H9 (cell line): ENCODE measurements around the gene SNX1. TPM values are rescaled to one million over a fixed set of nuclear protein-coding genes. Genes with fewer than 3 reads are reported as not detected.
A peak's percentile ranks its signal among the peaks of the same experiment; 100 is the strongest.

Experiments used
- DNase-seq: peaks from one replicate; pipeline ENCODE4 v3.0.0-alpha.2; 2017
- H2AFZ ChIP-seq: one replicate; pipeline ENCODE4 v1.6.1; 2013; ENCODE audit warnings: mild to moderate bottlenecking, low read length, control low read depth, moderate library complexity
- H2AK5ac ChIP-seq: 2 replicates; pipeline ENCODE4 v1.6.1; 2013; ENCODE audit warnings: low read length, control low read depth, mixed read lengths; ENCODE audit not compliant: insufficient read length
- H2BK120ac ChIP-seq: one replicate; pipeline ENCODE4 v1.6.1; 2013; ENCODE audit warnings: low read depth, mild to moderate bottlenecking, low read length, control low read depth, inconsistent platforms; ENCODE audit not compliant: poor library complexity, severe bottlenecking
- H2BK12ac ChIP-seq: 2 replicates; pipeline ENCODE4 v1.6.1; 2013; ENCODE audit warnings: low read length, control low read depth, mixed read lengths, low read depth; ENCODE audit not compliant: insufficient read length
- H2BK15ac ChIP-seq: 2 replicates; pipeline ENCODE4 v1.6.1; 2013; ENCODE audit warnings: low read depth, low read length, control low read depth
- H2BK20ac ChIP-seq: one replicate; pipeline ENCODE4 v1.6.1; 2013; ENCODE audit warnings: low read depth, mild to moderate bottlenecking, low read length, control low read depth, inconsistent platforms; ENCODE audit not compliant: poor library complexity, severe bottlenecking
- H2BK5ac ChIP-seq: 2 replicates; pipeline ENCODE4 v1.6.1; 2013; ENCODE audit warnings: low read length, control low read depth, mixed read lengths; ENCODE audit not compliant: insufficient read length
- H3K14ac ChIP-seq: 2 replicates; pipeline ENCODE4 v1.6.1; 2013; ENCODE audit warnings: low read length, control low read depth; ENCODE audit not compliant: insufficient read depth
- H3K18ac ChIP-seq: 2 replicates; pipeline ENCODE4 v1.6.1; 2013; ENCODE audit warnings: low read depth, mild to moderate bottlenecking, mixed read lengths, low read length, control low read depth; ENCODE audit not compliant: insufficient read length
- H3K23ac ChIP-seq: 2 replicates; pipeline ENCODE4 v1.6.1; 2013; ENCODE audit warnings: low read length, control low read depth, mixed read lengths, low read depth; ENCODE audit not compliant: insufficient read length
- H3K23me2 ChIP-seq: 2 replicates; pipeline ENCODE4 v1.6.1; 2013; ENCODE audit warnings: low read depth, mild to moderate bottlenecking, mixed read lengths, low read length, control low read depth; ENCODE audit not compliant: insufficient read length, poor library complexity, severe bottlenecking
- H3K27ac ChIP-seq: 2 replicates; pipeline ENCODE4 v1.5.1; 2013; ENCODE audit warnings: low read length, control low read depth, mixed read lengths, low read depth; ENCODE audit not compliant: insufficient read length
- H3K27me3 ChIP-seq: 2 replicates; pipeline ENCODE4 v1.6.1; 2013; ENCODE audit warnings: low read length, control low read depth, inconsistent platforms; ENCODE audit not compliant: insufficient read depth
- H3K4ac ChIP-seq: 2 replicates; pipeline ENCODE4 v1.6.1; 2013; ENCODE audit warnings: low read depth, mild to moderate bottlenecking, control low read depth, inconsistent platforms, low read length, moderate library complexity
- H3K4me1 ChIP-seq: 2 replicates; pipeline ENCODE4 v1.6.1; 2013; ENCODE audit warnings: low read length, control low read depth, inconsistent platforms; ENCODE audit not compliant: insufficient read depth
- H3K4me2 ChIP-seq: 2 replicates; pipeline ENCODE4 v1.6.1; 2013; ENCODE audit warnings: low read length, control low read depth, mixed read lengths; ENCODE audit not compliant: insufficient read length, insufficient read depth
- H3K56ac ChIP-seq: 2 replicates; pipeline ENCODE4 v1.6.1; 2013; ENCODE audit warnings: low read depth, mild to moderate bottlenecking, mixed read lengths, low read length, control low read depth; ENCODE audit not compliant: insufficient read length
- H3K79me1 ChIP-seq: 2 replicates; pipeline ENCODE4 v1.6.1; 2013; ENCODE audit warnings: low read depth, mild to moderate bottlenecking, moderate library complexity, low read length, control low read depth, inconsistent platforms; ENCODE audit not compliant: insufficient read depth, poor library complexity, severe bottlenecking
- H3K79me2 ChIP-seq: 2 replicates; pipeline ENCODE4 v1.6.1; 2013; ENCODE audit warnings: low read length, control low read depth, inconsistent platforms; ENCODE audit not compliant: insufficient read depth
- H3K9ac ChIP-seq: 2 replicates; pipeline ENCODE4 v1.6.1; 2013; ENCODE audit warnings: low read length, control low read depth, mixed read lengths; ENCODE audit not compliant: insufficient read length; ENCODE audit errors: extremely low read depth
- H3K9me3 ChIP-seq: one replicate; pipeline ENCODE4 v1.6.1; 2013; ENCODE audit warnings: low read depth, low read length, inconsistent platforms; ENCODE audit not compliant: control insufficient read depth
- H3T11ph ChIP-seq: one replicate; pipeline ENCODE4 v1.6.1; 2013; ENCODE audit warnings: mild to moderate bottlenecking, low read length, control low read depth, inconsistent platforms
- H4K20me1 ChIP-seq: one replicate; pipeline ENCODE4 v1.6.1; 2013; ENCODE audit not compliant: control insufficient read depth, insufficient read length, insufficient read depth
- H4K5ac ChIP-seq: 2 replicates; pipeline ENCODE4 v1.6.1; 2013; ENCODE audit warnings: low read depth, mild to moderate bottlenecking, mixed read lengths, low read length, control low read depth; ENCODE audit not compliant: insufficient read length
- H4K8ac ChIP-seq: replicated peaks from 2 replicates; pipeline ENCODE4 v1.6.1; 2013; ENCODE audit warnings: low read length, control low read depth, mixed read lengths, low read depth; ENCODE audit not compliant: insufficient read length
- H4K91ac ChIP-seq: 2 replicates; pipeline ENCODE4 v1.6.1; 2013; ENCODE audit warnings: low read depth, mild to moderate bottlenecking, moderate library complexity, mixed read lengths, low read length, control low read depth; ENCODE audit not compliant: insufficient read length
- H3K27ac Mint-ChIP-seq, 3 experiments: 2 replicates in 2 of 3; 3 replicates in 1 of 3; pipeline ENCODE4 v1.8.0; 2020 to 2021; ENCODE audit warnings: mixed read lengths in 3 of 3, mild to moderate bottlenecking in 1 of 3, moderate library complexity in 1 of 3
- H3K27me3 Mint-ChIP-seq: 2 replicates; pipeline ENCODE4 v1.8.0; 2021; ENCODE audit warnings: low read depth, mild to moderate bottlenecking, moderate library complexity, mixed read lengths
- H3K36me3 Mint-ChIP-seq, 3 experiments: 2 replicates in 2 of 3; 3 replicates in 1 of 3; pipeline ENCODE4 v1.8.0; 2020 to 2021; ENCODE audit warnings: low read depth in 3 of 3, mixed read lengths in 3 of 3; ENCODE audit not compliant: insufficient read depth in 1 of 3
- H3K4me1 Mint-ChIP-seq, 2 experiments: 2 replicates each; pipeline ENCODE4 v1.8.0; 2020; ENCODE audit warnings: mixed read lengths in 2 of 2
- H3K4me3 Mint-ChIP-seq, 2 experiments: 2 replicates in 1 of 2; 3 replicates in 1 of 2; pipeline ENCODE4 v1.8.0; 2020 to 2021; ENCODE audit warnings: mild to moderate bottlenecking in 2 of 2, mixed read lengths in 2 of 2, moderate library complexity in 1 of 2
- H3K9me3 Mint-ChIP-seq, 2 experiments: 2 replicates in 1 of 2; 3 replicates in 1 of 2; pipeline ENCODE4 v1.8.0; 2020; ENCODE audit warnings: mild to moderate bottlenecking in 2 of 2, mixed read lengths in 2 of 2, moderate library complexity in 1 of 2
- CTCF ChIP-seq: fragments of 200-600 bp; sonication (generic); conservative IDR thresholded peaks from 3 replicates; pipeline ENCODE4 v1.8.0; 2021; ENCODE audit warnings: antibody characterized with exemption, mild to moderate bottlenecking
- WGBS: extraction: QIAGEN DNeasy Blood & Tissue Kit; methylation state at CpG from one replicate; pipeline ENCODE4 v1.1.7; 2013; ENCODE audit warnings: missing lambda C conversion rate, low lambda C conversion rate, mixed read lengths; ENCODE audit not compliant: insufficient read length; ENCODE audit errors: extremely low coverage; 5-methylcytosine and 5-hydroxymethylcytosine counted together
- total RNA-seq: library from RNA; stranded (reverse); gene quantifications from 2 replicates; pipeline ENCODE4 v1.2.1, GENCODE V29; 2021

The SNX1 gene
- total RNA-seq, 1 experiment from 2014 or later, result 58.8 TPM

GRCh38 chr15:64161688-64162477 is 66.1 kb downstream of the SNX1 start:
- H3K4ac ChIP-seq, result no peak overlapping the region
- no peak overlapping the region for H2BK15ac ChIP-seq
- H3K27ac Mint-ChIP-seq, result peak overlapping the region in 2 of 3 experiments; percentile 55 to 89; a peak in 5 of 7 replicates
- H3K36me3 Mint-ChIP-seq, result peaks cover 29 to 45% (median 32%) of the 10 kb centered on the region in 3 experiments; a peak in 6 of 7 replicates
- no CpG with 5 or more reads among the region's 12 CpGs for WGBS
- no peak overlapping the region for H2AFZ ChIP-seq
- no peak overlapping the region for H3K14ac ChIP-seq
- H3K18ac ChIP-seq, result no peak overlapping the region
- DNase-seq, result no peak
- H2BK20ac ChIP-seq, result no peak overlapping the region
- H2BK120ac ChIP-seq, result no peak overlapping the region
- no peaks in the 10 kb centered on the region for H3K27me3 ChIP-seq
- no peak overlapping the region for H4K8ac ChIP-seq
- H3K23me2 ChIP-seq, result no peaks in the 10 kb centered on the region
- no peak overlapping the region for H3K56ac ChIP-seq
- peak overlapping the region; percentile 71 for H3K9ac ChIP-seq
- H3K79me2 ChIP-seq, result no peaks in the 10 kb centered on the region; the same call in 1 of the 2 replicates
- H3T11ph ChIP-seq, result no peak overlapping the region
- no peak for TF ChIP-seq CTCF
- H3K23ac ChIP-seq, result no peak overlapping the region
- H3K4me2 ChIP-seq, result peak overlapping the region; percentile 77
- H4K91ac ChIP-seq, result no peak overlapping the region
- no peaks in the 10 kb centered on the region for H3K79me1 ChIP-seq
- H2BK5ac ChIP-seq, result no peak overlapping the region
- H3K4me3 Mint-ChIP-seq, result peak overlapping the region; percentile 88 to 91
- no peak overlapping the region for H3K27ac ChIP-seq
- H4K5ac ChIP-seq, result no peak overlapping the region
- no peaks in the 10 kb centered on the region for H3K9me3 ChIP-seq
- H3K4me1 Mint-ChIP-seq, result peaks cover 28 to 29% of the 10 kb centered on the region in 2 experiments
- H4K20me1 ChIP-seq, result no peaks in the 10 kb centered on the region
- H3K4me1 ChIP-seq, result no peaks in the 10 kb centered on the region; the same call in 1 of the 2 replicates
- H2BK12ac ChIP-seq, result no peak overlapping the region
- no peaks in the 10 kb centered on the region for H3K27me3 Mint-ChIP-seq
- no peaks in the 10 kb centered on the region; a peak in 1 of 5 replicates for H3K9me3 Mint-ChIP-seq
- no peak overlapping the region for H2AK5ac ChIP-seq
